ENCODE measurements around the gene ISL2.

Gene ISL2

DNA sequence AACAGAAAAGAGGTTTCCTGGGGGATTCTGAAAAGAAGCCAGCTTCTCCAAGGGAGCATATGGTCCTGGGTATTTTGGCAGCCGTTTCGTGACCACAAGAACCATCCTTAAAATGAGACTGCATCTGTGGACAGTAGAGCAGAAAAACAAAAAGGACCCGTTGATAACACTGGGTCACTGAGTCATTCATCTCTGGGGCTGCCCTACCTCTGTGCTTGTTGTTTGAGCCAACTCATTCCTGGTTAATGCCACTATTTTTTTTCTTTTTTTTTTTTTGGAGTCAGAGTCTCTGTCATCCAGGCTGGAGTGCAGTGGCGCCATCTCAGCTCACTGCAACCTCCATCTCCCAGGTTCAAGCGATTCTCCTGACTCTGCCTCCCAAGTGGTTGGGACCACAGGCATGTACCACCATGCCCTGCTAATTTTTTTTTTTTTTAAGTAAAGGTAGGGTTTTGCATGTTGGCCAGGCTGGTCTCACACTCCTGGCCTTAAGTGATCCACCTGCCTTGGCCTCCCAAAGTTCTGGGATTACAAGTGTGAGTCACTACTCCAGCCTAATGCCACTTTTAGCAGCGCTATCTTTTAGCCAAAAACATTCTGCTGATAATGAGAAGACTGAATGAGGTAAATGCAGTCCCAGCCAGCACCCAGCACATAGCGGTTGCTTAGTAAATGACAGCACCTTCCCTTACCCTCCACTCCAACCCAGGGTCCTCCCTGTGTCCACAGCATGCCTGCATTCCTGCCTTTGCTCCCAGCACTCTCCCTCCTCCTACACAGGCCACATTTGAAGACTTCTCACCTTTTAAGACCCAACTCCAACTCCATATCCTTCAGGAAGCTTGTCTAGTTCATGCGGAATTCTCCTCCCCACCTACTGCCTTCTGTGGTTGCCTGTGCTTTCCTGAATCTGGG, 9.1 kb upstream of the ISL2 start:
- no peak for DNase-seq (ENCODE audit: low read depth)

DNA sequence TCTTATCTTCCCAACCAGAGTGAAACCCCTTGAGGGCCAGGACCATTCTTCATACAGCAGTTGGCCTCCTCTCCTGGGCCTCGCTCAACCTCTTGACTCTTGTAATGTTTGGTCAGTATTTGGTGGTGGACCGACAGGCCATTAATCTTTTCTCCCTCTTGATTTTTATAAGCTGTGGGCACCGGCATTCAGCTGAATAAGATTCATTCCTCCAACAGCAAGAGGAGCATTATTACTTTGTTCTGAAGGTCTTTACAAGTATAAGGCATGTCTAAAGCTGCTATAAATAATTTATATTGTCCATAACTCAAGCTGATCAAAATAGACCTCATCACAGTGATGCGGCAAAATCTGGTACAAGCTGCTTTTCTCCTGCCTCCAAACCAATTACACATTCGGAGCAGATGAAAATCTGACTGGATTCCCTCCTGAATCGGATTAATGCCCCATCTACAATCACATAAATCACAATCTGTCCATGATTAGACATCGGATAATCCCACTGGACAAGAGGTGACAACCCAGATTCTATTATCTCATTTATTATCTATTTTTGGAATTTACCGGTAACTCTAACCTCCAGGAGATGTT, 8.4 kb upstream of the ISL2 start:
- no peak for DNase-seq (ENCODE audit: low read depth)

DNA sequence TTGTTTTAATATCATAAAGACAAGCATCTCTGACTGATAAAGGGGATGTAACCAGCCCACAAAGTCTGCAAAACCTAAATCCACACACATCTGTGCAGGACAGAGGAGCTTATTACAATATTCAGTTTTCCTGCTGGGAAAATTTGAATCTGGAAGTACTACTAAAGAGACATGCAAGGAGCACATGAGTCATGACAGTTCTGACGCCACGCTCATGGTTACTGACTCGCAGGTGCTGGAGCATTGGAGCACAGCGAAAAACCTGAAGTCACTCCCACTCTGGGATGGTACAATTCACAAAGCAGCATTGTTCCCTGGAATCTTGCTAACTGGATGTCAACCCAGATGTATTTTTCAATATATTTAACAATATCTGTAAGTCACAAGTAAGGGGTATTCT, 7.6 kb upstream of the ISL2 start:
- no peak for DNase-seq (ENCODE audit: low read depth)

DNA sequence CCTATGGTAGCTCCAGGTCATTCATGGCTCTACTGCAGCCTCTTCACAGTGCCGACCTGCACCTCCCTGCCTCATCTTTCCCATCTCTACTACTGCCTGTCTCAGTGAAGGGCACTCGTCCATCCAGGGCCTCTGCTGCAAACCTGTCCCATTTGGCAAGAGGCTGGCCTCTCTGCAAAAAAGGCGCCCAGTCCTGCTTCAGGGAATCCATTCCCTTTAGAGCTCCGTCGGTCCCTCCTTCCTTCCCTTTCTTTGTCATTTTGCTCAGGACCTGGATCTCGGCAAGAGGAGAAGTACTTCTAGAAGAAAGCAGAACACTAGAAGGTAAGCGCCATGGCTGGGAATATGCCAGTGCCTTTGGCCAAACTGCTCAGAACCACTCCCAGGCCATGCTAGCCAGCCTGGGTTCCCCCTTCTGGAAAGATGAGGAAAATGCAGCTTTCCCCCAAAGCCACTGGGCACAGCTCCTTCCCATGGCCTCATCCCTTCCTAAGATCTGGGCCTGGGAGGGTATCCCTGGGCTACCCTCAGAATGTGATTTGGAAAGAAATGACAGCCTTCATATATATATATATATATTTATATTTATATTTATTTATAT, 6.4 kb upstream of the ISL2 start:
- no peak for DNase-seq (ENCODE audit: low read depth)

DNA sequence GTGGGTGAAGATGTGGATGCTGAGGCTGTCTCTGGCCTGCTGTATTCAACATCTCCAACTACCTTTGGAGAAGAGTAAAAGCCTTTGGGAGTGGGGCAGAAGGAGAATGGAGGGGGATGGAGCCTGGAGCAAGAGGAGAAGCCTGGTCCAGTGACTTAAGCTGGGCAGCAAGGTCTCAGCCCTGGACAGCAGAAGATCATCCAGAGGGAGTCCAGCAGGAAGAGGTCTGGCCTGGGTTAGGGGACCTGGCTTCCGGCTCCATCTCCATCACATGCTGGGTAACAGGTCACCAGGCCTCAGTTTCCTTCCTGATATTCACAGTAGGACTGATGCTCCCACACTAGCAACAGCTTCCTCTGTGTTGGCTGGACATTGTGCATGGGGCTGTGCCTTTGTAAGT, 3.8 kb upstream of the ISL2 start:
- no peak for DNase-seq (ENCODE audit: low read depth)

DNA sequence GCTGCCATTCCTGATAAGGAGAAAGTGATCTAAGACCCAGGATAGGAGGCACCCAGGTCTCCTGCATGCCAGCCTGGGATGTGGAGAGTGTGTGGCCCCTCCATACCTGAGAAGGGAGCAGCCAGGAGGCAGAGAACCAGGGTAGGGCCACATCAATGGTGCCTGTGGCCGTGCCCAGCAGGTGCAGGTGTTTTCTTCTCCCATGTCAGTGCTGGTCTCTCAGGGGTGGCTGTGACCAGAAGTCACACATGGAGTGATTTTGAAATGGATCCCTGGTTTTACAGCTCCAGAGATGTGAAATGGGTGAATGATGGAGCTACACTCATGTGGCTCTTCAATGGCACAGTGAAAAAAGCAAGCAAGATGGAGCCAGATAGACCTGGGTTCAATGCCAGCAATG, 3.3 kb upstream of the ISL2 start:
- DNase-seq (ENCODE audit: low read depth) = no peak

DNA sequence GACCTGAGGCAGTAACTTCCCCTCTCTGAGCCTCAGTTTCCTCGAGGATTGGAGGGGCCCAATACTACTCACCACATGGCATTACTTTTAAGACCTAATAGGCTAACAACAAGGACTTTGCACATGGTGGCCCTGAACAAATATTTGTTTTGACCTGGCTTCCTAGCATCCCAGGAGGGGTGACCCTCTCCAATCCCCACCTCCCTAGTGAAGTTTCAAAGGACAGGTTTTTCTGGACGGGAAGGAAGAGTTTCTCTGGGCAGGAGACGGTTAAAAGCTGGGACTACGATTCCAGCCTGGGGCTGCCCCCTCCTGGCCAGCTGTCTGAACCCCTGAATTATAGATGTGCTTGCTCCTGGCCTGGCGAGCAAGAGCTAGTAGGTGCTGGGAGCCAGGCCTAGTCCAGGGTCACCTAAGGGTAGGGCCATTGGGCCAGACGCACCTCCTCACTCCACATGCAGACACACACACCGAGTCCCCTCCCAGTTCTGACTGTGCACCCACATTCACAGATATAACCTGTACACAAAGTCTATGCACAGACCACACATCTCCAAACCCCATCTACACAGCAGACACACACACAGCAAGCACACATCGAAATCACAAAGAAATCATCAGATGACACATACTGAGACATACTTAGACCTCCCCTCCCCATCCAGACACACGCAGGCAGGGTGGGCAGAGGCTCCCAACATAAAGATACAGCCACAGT, 2.7 kb upstream of the ISL2 start:
- DNase-seq (ENCODE audit: low read depth) = no peak

DNA sequence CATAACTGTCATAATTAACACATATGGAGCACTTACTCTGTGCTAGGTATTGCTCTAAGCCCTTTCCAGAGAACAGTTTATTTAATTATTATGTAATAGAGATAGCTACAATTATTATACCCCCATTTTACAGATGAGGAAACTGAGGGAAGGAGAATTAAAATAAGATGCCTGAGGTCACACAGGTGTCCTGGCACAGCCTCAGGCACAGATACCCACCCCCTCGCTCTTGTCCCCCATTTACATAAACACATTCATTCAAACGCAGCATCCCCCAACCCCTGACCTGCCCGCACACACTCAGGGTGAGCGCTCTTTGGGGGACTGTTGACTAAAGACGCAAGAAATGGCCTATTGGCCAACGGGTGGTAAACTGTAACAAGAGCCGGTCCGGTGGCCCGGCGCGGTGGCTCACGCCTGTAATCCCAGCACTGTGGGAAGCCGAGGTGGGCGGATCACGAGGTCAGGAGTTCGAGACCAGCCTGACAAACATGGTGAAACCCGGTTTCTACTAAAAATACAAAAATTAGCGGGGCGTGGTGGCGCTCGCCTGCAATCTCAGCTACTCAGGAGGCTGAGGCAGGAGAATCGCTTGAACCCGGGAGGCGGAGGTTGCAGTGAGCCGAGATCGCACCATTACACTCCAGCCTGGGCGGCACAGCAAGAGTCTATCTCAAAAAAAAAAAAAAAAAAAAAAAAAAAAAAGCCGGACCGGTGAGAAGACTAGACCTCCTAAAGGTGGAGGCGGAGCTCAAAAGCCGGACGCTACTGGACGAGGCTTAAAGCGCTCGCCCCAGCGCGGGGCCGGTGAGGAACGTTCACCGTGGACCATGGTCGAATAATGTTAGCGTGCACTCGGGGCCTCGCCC, 1.9 kb upstream of the ISL2 start:
- no peak for DNase-seq (ENCODE audit: low read depth)

DNA sequence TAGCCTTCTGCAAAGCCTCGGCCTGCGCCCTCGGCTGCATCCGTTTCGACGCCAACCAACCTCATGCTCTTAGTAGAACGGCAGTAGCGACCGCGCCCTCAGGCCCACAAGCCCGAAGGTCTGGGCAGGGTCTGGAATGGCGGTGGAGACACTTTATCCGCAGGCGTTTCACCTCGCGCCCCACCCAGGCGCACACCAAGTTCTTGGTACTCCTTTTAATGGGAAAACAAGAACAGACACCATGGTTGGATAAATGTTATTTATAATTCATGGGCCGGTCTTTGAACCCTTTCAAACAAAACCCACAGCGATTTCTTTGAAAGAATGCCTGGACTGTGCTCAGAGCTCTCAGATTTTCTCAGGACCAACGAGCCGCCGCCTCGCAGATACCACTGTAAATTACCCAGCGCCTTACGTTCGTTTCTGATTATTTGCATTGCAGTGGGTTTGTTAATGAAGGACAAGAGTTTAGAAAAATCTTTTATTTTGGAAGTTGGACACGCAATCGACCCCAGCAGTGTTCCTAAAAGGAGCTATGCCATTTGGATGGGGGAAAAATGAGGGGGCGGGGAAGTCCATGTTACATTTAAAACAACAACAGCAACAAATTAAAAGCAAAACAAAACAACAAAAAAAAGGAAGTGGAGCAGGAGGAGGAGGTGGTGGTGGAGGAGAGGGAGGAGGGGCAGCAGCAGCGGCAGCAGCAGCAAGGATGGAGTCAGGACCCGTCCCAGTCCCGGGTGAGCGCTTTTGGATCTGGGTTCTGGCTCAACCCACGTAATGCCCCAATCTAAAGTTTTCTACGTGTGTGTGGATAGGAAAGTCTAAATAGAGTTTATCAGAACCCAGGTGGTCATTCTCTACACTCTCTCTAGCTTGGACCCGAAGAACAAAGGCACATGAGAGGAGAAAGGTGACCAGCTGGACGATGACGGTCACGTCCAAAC, 993 bp upstream of the ISL2 start:
- no peak for DNase-seq (ENCODE audit: low read depth)

DNA sequence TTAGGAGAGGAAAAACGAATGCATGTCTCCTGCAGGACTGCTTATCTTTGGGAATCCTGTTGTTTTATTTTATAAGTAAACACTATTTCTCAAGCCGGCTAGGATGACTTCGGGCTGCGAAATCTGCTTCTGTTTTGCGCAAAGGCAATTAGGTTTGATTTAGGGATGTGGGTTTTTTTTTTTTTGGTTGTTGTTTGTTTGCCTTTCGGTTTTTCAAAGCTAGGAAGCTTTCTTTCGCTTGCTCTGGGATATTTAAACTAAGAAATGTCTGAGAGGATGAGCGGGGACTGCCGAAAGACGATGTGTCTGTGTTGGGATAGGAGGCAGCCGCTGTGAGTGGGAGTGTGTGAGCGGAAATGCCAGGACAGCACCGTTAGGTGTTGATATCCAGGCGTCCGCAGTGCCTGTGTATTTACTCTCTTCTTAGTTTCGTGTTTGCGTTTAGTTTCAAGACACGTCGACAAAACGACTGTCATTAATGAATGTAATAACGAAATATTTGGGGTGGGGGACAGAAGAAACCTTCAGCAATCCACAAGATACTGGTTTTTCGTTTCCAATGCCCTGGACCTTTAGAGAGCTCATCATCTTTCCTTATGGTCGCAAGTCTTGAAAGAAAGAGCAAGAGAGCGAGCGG, 604 bp downstream of the ISL2 start:
- no peak for DNase-seq (ENCODE audit: low read depth)

DNA sequence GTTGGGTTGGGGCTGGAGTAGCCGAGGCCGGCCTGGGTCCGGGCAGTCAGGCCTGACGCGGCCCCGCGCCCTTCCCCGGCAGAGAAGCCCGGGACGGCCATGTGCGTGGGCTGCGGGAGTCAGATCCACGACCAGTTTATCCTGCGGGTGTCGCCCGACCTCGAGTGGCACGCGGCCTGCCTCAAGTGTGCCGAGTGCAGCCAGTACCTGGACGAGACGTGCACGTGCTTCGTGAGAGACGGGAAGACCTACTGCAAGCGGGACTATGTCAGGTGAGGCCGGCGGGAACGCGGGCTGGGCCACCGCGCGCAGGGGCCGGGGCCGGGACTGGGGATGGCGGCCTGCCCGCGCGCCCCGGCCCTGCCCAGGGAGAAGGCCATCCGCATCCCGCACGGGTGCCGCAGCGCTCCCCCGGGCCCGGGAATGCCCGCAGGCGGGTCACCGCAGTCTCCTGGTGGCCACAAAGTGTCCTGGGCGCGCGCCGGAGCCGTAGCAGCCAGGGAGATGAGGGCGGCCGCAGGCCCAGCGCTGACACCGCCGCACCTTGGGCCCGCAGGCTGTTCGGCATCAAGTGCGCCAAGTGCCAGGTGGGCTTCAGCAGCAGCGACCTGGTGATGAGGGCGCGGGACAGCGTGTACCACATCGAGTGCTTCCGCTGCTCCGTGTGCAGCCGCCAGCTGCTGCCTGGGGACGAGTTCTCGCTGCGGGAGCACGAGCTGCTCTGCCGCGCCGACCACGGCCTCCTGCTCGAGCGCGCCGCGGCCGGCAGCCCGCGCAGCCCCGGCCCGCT, 1.3 kb downstream of the ISL2 start:
- DNase-seq (ENCODE audit: low read depth) = no peak

DNA sequence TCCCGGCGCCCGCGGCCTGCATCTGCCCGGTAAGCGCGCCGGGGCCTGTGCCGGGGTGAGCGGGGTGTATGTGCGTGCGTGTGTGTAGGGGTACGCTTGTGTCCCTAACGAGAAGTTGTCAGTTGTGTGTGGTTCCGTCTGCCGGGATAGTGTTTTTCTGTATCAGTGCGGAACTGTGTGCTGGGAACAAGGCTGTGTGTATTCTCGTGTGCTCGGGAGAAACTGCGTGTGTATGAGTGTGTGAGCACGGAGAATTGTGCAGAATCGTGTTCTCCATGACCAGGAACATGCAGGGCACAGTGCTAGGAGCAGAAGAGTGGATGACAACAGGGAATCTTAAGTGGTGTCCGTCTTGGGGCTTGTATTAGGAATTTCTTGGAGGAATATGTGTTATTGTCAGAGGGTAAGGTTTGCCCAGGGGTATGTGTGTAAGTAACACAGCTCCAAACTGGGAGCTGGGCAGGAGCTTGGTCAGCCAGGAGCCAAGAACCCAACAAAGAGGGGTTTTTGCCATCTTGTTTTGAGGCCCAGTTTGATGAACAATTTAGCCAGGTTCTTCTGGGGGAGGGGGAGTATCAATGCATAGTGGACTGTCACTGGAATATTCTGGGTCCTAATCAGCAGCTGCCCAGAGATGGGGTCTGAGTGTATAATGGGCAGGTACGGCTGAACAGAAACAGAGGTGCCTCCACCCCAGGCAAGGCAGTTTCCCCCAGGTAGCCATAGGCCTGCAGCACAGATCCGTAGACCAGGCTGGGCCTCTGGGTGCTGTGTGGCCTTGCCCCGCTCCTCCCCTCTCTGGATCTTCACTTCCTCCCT, 2.1 kb downstream of the ISL2 start:
- no peak for DNase-seq (ENCODE audit: low read depth)

DNA sequence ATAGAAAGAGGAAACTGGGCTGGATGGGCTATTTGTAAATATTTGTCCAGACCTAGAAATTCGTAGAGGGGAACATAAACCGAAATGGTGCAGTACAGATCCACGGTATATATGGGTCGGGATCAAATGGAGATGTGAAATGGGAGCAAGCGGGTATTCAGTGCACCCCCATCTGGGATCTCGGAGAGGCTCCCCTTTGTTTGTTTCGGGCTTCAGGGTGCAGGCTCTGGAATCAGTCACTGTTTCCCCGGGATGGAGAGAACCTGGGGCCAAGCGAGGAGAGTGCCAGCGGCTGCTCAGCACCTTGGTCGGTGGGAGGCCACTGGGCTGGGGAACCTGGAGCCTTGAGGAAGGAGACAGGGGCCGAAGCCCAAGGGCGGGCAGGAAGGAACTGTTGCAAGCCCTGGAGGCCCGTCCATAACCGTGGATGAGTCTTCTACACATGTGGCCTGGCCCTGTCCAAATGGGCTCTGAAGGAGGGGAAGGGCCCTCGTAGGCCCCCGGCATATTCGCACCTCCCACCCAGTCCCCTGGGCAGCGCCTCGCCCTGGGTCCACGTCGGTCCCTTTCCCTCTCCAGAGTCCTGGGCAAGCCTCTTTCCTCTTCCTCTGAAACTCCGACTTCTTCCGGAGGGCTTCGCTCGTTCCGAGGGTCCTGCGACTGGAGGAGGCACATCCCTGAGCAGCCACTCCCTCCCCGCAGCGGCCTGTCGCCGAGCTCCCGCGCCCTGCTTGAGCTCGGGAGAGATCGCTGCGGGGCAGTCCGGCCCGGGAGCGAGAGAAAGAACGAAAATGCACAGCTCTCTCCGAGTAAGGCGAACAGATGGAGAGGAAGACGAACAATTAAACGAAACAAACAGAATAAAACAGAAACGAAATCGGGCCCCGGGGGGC, 3.0 kb downstream of the ISL2 start:
- no peak for DNase-seq (ENCODE audit: low read depth)

DNA sequence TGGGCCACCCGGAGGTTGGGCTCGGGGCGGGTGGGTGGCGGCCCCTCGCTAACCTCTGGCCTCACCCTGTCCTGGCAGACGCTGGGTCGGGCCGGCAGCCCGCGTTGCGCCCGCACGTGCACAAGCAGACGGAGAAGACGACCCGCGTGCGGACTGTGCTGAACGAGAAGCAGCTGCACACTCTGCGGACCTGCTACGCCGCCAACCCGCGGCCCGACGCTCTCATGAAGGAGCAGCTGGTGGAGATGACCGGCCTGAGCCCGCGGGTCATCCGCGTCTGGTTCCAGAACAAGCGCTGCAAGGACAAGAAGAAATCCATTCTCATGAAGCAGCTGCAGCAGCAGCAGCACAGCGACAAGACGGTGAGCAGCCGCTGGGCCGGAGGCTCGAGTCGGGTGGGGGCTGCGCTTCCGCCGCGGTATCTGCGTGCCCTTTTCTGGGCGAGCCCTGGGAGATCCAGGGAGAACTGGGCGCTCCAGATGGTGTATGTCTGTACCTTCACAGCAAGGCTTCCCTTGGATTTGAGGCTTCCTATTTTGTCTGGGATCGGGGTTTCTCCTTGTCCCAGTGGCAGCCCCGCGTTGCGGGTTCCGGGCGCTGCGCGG, 3.7 kb downstream of the ISL2 start:
- no peak for DNase-seq (ENCODE audit: low read depth)

DNA sequence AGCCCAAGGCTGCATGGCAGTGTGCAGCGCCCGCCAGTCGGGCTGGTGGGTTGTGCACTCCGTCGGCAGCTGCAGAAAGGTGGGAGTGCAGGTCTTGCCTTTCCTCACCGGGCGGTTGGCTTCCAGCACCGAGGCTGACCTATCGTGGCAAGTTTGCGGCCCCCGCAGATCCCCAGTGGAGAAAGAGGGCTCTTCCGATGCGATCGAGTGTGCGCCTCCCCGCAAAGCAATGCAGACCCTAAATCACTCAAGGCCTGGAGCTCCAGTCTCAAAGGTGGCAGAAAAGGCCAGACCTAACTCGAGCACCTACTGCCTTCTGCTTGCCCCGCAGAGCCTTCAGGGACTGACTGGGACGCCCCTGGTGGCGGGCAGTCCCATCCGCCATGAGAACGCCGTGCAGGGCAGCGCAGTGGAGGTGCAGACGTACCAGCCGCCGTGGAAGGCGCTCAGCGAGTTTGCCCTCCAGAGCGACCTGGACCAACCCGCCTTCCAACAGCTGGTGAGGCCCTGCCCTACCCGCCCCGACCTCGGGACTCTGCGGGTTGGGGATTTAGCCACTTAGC, 4.3 kb downstream of the ISL2 start:
- no peak for DNase-seq (ENCODE audit: low read depth)

DNA sequence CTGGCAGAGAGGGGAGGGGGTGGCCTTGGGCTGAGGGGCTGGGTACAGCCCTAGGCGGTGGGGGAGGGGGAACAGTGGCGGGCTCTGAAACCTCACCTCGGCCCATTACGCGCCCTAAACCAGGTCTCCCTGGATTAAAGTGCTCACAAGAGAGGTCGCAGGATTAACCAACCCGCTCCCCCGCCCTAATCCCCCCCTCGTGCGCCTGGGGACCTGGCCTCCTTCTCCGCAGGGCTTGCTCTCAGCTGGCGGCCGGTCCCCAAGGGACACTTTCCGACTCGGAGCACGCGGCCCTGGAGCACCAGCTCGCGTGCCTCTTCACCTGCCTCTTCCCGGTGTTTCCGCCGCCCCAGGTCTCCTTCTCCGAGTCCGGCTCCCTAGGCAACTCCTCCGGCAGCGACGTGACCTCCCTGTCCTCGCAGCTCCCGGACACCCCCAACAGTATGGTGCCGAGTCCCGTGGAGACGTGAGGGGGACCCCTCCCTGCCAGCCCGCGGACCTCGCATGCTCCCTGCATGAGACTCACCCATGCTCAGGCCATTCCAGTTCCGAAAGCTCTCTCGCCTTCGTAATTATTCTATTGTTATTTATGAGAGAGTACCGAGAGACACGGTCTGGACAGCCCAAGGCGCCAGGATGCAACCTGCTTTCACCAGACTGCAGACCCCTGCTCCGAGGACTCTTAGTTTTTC, 4.9 kb downstream of the ISL2 start:
- no peak for DNase-seq (ENCODE audit: low read depth)

Measured in GM04504 (cell line).